Measurements from ENCODE around the gene MYO9B. TPM values are rescaled to one million over a fixed set of nuclear protein-coding genes. Genes with fewer than 3 reads are reported as not detected.

Gene MYO9B
- total RNA-seq, 4 donors from 2014 or later = 72.0 to 158 (median 82.8) TPM

DNA sequence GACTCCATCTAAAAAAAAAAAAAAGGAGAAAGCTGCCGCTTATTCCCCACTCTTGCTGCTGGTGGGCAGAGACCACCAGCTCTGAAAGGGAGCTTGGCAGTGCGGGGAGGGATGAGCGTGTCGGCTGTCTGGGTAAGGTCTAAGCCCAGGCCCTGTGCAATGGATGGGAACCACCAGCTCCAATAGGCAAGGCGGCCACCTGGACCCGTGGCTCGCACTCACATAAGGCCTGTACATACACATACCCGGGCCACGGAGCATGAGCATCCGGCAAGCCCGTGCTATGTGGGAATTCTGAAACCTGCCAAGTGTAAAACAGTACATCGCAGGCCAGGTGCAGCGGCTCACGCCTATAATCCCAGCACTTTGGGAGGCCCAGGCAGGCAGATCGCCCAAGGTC is 83.0 kb downstream of the MYO9B start:
- TF ChIP-seq, protein P1, sequence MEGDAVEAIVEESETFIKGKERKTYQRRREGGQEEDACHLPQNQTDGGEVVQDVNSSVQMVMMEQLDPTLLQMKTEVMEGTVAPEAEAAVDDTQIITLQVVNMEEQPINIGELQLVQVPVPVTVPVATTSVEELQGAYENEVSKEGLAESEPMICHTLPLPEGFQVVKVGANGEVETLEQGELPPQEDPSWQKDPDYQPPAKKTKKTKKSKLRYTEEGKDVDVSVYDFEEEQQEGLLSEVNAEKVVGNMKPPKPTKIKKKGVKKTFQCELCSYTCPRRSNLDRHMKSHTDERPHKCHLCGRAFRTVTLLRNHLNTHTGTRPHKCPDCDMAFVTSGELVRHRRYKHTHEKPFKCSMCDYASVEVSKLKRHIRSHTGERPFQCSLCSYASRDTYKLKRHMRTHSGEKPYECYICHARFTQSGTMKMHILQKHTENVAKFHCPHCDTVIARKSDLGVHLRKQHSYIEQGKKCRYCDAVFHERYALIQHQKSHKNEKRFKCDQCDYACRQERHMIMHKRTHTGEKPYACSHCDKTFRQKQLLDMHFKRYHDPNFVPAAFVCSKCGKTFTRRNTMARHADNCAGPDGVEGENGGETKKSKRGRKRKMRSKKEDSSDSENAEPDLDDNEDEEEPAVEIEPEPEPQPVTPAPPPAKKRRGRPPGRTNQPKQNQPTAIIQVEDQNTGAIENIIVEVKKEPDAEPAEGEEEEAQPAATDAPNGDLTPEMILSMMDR (IDR thresholded peaks at IDR 0.05; ENCODE audit: low read depth) = no peak

DNA sequence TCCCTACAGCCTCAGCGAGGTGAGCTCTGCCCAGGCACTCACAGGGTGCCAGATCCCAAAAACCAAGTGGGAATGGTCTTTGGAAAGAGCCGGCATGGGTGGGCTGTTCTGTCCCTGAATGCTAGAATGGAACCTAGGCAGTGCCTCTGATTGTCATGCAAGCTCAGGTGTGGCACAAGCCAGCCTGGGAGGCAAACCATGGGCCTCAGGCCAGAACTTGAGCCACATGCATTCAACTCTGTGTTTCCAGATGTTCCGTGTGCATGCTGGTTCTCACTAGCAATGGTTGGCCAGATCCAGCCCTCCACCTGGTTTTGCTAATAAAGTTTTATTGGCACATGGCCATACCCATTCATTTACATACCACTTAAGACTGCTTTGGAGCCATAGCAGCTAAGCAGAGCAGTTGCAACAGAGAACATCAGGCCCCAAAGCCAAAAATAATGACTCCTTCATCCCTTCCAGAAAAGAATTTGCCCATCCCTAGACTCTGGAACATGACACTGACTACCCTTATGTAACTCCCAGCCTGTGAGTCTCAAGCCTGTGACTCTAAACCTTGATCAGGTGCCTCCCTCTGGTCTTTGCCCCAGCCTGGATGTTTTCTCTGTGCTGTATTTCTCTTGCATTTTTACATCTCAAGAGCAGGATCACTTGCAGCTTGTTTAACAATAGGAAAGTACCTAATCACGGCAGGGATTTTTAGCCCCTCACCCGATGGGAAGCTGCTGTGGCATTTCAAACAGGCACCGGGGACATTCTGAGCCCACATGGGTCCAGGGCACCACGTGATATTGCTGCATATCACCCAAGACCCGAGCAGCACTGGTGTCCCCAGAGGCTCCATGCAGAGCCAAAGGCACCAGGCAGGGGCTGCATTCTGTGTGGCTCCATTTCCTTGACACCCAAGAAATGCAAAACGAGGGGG is 84.2 kb downstream of the MYO9B start:
- TF ChIP-seq, protein P1 (IDR thresholded peaks at IDR 0.05; ENCODE audit: low read depth) = no peak

DNA sequence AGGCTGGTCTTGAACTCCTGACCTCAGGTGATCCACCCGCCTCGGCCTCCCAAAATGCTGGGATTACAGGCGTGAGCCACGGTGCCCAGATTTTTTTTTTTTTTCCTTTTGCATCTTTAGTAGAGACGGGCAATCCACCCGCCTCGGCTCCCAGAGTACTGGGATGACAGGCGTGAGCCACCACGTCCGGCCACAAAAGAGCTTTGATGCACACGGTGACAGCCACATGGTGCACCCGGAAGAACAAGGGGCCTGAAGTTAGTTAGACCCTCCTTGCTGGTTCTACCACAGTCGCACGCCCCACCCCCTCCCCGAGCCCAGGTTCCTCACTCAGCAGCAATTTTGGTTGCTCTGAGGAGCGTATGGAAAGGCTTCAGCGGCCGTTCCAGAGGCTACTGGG is 85.3 kb downstream of the MYO9B start:
- TF ChIP-seq, protein P1 (IDR thresholded peaks at IDR 0.05; ENCODE audit: low read depth) = no peak

DNA sequence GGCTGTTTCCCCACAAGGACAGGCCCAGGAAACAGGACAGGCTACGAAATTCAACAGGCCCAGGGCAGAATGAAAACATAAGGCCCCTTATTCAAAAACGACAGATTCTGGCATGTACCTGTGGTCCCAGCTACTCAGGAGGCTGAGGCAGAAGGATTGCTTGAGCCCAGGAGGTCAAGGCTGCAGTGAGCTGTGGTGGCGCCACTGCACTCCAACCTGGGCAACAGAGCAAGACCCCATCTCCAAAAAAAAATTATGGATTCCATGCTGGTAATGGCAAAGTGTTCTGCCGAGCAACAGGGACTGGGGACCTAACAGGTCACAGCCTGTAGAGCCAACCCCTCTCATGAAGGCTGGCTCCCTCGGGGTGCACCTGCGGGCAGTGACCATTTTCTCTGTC is 87.0 kb downstream of the MYO9B start:
- TF ChIP-seq, protein P1 (IDR thresholded peaks at IDR 0.05; ENCODE audit: low read depth) = no peak

DNA sequence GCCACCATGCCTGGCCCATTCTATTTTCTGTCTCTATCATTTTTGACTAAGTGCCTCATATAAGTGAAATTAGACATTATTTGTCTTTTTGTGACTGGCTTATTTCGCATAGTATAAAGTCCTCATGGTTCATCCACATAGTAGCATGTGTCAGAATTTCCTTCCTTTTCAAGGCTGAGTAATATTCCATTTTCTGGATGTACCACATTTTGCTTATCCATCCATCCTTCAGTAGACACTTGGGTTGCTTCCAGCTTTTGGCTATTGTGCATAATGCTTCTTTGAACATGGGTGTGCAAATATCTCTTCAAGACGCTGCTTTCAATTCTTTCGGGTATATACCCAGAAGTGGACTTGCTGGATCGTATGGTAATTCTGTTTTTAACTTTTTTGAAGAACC is 88.1 kb downstream of the MYO9B start:
- TF ChIP-seq, protein P1 (IDR thresholded peaks at IDR 0.05; ENCODE audit: low read depth) = no peak

DNA sequence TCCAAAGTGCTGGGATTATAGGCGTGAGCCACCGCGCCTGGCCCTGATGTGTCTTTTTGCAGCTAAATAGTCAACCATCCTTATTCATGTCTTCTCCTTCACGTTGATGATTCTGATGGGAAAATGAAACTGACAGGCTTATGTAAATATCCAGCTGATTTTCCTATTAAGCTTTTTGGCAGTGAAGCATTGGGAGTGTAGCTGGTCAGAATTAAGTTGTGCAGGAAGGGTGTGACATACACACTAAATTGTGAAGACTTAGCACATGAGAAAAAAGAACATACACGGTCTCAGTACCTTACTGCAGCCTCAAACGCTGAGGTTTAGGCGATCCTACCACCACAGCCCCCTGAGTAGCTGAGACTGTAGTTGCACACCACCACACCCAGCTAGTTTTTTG is 89.1 kb downstream of the MYO9B start:
- TF ChIP-seq, protein P1 (IDR thresholded peaks at IDR 0.05; ENCODE audit: low read depth) = no peak

DNA sequence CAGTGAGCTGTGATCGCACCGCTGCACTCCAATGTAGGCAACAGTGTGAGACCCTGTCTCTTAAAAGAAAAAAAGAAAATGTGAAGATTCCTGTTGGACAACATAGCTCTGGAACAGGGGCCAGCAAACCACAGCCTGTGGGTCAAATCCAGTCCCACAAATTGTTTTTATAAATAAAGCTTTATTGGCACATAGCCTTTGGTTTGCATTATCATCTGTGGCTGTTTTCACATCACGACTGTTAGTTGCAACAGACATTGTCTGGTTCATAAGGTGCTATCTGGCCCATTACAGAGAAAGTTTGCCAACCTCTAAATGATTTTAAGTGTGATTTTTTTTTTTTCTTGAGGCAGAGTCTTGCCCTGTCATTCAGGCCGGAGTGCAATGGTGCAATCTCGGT is 90.1 kb downstream of the MYO9B start:
- TF ChIP-seq, protein P1 (IDR thresholded peaks at IDR 0.05; ENCODE audit: low read depth) = no peak

Measured in subcutaneous adipose tissue (tissue), 4 donors.